Ishikawa (cell line): ENCODE measurements around the gene FBXO40.

ENCODE experiments used
- CEBPB ChIP-seq: IDR thresholded peaks from 2 replicates; pipeline ENCODE4 v1.6.1; 2012
- CREB1 ChIP-seq: IDR thresholded peaks from 2 replicates; pipeline ENCODE4 v1.6.1; 2012; ENCODE audit warnings: low read depth
- EGR1 ChIP-seq: IDR thresholded peaks from 2 replicates; pipeline ENCODE4 v1.6.1; 2012
- EP300 ChIP-seq: IDR thresholded peaks from 2 replicates; pipeline ENCODE4 v1.6.1; 2012; ENCODE audit warnings: borderline replicate concordance
- FOXM1 ChIP-seq: IDR thresholded peaks from 2 replicates; pipeline ENCODE4 v1.6.1; 2012; ENCODE audit warnings: low read depth, borderline replicate concordance
- NFIC ChIP-seq: IDR thresholded peaks from 2 replicates; pipeline ENCODE4 v1.6.1; 2012
- RAD21 ChIP-seq: IDR thresholded peaks from 2 replicates; pipeline ENCODE4 v1.6.1; 2012; ENCODE audit warnings: low read depth
- TAF1 ChIP-seq: IDR thresholded peaks from 2 replicates; pipeline ENCODE4 v1.6.1; 2012; ENCODE audit warnings: low read depth, mild to moderate bottlenecking
- TCF12 ChIP-seq: IDR thresholded peaks from 2 replicates; pipeline ENCODE4 v1.6.1; 2012; ENCODE audit warnings: low read depth
- TEAD4 ChIP-seq: IDR thresholded peaks from 2 replicates; pipeline ENCODE4 v1.6.1; 2012
- YY1 ChIP-seq: IDR thresholded peaks from 2 replicates; pipeline ENCODE4 v1.6.1; 2012; ENCODE audit warnings: low read depth
- ZBTB7A ChIP-seq: IDR thresholded peaks from 2 replicates; pipeline ENCODE4 v1.6.1; 2012; ENCODE audit warnings: low read depth
- TF ChIP-seq, protein P1 (sequence below): IDR thresholded peaks from 2 replicates; pipeline ENCODE4 v1.6.1; 2012
- TF ChIP-seq, protein P2 (sequence below): IDR thresholded peaks from 2 replicates; pipeline ENCODE4 v1.6.1; 2012; ENCODE audit warnings: low read depth, mild to moderate bottlenecking
- TF ChIP-seq, protein P3 (sequence below): IDR thresholded peaks from 2 replicates; pipeline ENCODE4 v1.6.1; 2012

Gene FBXO40

DNA sequence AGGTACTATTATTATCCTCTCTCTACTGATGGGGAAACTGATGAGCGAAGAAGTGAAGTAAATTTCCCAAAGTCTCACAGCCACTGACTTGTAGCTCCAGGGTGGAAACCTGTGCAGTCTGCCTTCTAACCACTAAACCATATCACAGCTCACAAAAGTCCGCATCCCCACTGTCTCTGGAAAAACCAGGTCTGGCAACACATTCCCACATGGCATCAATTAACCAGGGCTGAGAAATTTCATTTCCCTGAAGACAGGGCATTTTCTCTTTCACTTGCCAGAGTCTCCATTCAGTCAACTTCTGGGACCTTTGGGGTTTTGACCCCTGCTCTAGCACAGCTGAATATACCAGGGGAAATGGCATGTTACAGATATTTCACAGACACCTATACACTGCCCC, 26.5 kb downstream of the FBXO40 start:
- TF ChIP-seq TCF12 (no peak), EP300 (no peak), ZBTB7A (no peak), RAD21 (no peak), TAF1 (no peak), EGR1 (no peak), CEBPB (no peak)
- TF ChIP-seq, protein P1, sequence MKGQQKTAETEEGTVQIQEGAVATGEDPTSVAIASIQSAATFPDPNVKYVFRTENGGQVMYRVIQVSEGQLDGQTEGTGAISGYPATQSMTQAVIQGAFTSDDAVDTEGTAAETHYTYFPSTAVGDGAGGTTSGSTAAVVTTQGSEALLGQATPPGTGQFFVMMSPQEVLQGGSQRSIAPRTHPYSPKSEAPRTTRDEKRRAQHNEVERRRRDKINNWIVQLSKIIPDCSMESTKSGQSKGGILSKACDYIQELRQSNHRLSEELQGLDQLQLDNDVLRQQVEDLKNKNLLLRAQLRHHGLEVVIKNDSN: no peak
- TF ChIP-seq, protein P2, sequence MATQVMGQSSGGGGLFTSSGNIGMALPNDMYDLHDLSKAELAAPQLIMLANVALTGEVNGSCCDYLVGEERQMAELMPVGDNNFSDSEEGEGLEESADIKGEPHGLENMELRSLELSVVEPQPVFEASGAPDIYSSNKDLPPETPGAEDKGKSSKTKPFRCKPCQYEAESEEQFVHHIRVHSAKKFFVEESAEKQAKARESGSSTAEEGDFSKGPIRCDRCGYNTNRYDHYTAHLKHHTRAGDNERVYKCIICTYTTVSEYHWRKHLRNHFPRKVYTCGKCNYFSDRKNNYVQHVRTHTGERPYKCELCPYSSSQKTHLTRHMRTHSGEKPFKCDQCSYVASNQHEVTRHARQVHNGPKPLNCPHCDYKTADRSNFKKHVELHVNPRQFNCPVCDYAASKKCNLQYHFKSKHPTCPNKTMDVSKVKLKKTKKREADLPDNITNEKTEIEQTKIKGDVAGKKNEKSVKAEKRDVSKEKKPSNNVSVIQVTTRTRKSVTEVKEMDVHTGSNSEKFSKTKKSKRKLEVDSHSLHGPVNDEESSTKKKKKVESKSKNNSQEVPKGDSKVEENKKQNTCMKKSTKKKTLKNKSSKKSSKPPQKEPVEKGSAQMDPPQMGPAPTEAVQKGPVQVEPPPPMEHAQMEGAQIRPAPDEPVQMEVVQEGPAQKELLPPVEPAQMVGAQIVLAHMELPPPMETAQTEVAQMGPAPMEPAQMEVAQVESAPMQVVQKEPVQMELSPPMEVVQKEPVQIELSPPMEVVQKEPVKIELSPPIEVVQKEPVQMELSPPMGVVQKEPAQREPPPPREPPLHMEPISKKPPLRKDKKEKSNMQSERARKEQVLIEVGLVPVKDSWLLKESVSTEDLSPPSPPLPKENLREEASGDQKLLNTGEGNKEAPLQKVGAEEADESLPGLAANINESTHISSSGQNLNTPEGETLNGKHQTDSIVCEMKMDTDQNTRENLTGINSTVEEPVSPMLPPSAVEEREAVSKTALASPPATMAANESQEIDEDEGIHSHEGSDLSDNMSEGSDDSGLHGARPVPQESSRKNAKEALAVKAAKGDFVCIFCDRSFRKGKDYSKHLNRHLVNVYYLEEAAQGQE: no peak

DNA sequence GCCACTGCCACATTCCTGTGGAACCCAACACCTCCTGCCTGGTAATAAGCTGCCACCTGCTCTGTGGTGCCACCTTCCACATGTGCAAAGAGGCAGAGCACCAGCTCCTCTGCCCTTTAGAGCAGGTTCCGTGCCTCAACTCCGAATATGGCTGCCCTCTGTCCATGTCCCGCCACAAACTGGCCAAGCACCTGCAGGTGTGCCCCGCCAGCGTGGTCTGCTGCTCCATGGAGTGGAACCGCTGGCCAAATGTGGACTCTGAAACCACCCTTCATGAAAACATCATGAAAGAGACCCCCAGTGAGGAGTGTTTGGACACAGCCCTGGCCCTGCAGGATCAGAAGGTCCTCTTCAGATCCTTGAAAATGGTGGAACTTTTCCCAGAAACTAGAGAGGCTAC, 28.3 kb downstream of the FBXO40 start:
- TF ChIP-seq TAF1: no peak
- no peak for TF ChIP-seq CREB1
- no peak for TF ChIP-seq EP300
- no peak for TF ChIP-seq EGR1
- TF ChIP-seq NFIC: no peak
- TF ChIP-seq RAD21: no peak
- TF ChIP-seq, protein P1: no peak
- no peak for TF ChIP-seq CEBPB
- TF ChIP-seq ZBTB7A: no peak
- TF ChIP-seq, protein P2: no peak
- TF ChIP-seq, protein P3, sequence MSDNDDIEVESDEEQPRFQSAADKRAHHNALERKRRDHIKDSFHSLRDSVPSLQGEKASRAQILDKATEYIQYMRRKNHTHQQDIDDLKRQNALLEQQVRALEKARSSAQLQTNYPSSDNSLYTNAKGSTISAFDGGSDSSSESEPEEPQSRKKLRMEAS: no peak
- TF ChIP-seq TCF12: no peak
- TF ChIP-seq FOXM1: no peak
- no peak for TF ChIP-seq TEAD4
- no peak for TF ChIP-seq YY1

DNA sequence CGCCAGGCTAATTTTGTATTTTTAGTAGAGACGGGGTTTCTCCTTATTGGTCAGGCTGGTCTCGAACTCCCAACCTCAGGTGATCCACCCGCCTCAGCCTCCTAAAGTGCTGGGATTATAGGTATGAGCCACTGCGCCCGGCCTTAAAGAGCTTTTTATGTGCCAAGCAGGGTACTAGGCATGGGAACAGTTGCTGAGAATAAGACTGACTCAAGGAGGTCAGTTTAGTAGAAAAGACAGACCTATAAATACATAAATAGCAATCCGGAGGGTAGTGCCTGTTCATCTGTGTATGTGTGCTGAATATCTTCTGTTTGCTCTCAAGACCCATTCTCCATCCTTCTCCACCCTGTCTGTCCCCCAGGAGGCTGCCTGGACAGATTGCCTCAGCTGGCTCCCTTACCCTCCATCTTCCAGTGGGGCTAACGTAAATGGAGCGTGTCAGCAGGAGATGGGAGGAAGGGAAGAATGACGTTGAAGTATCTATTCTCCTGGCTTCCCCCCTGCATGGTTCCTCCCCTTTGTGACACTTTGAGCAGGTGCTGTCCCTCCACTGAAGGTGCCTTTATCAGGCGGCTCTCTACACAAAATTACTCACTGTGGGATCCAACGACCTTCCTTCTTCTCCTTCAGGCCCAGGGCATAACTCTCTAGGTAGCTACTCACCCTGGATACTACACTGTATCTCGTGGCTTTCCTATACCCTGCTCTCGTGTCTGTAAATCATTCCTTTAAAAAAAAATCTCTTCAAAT, 31.1 kb downstream of the FBXO40 start:
- TF ChIP-seq NFIC (no peak), CREB1 (no peak)
- TF ChIP-seq, protein P3: no peak

DNA sequence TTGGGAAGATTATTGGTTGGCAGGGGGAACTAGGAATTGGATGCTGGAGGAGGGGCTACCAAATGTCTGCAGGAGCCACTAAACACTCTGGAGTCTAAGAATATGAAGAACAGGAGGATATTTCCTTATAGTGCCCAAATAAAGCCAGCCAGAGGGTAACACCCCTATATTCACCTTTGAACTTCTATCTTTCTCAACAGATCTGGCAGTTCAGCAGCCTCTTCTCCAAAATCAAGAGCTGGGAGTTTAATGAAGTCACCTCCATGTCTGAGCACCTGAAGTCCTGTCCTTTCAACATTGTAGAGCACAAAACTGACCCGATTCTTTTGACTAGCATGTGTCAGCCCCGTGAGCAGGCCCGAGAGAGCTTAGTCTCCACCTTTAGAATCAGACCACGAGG, 33.3 kb downstream of the FBXO40 start:
- no peak for TF ChIP-seq TCF12
- no peak for TF ChIP-seq CEBPB
- TF ChIP-seq CREB1: no peak

DNA sequence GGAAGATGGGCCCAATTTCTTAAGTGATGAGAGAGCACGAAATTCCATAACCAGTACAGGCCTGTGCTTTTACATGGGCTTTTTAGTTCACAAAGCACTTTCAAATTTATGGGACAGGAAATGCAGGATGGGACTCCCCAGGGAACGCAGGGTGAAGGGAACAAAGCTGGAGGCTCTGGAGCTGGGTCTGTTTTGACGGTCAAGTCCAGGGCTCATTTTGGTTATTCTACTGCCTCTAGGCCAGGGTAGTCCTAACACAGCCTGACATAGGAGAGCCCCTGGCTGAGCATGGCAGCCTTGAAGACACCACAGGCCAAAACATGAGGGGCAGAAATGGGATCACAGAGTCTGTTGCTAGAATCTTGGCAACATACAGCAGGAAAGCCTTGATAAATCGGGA, 34.0 kb downstream of the FBXO40 start:
- TF ChIP-seq FOXM1: no peak
- TF ChIP-seq, protein P2: no peak
- TF ChIP-seq, protein P3: no peak
- TF ChIP-seq, protein P1: no peak
- no peak for TF ChIP-seq NFIC
- no peak for TF ChIP-seq CREB1
